IMR-90 (cell line): Measurements from ENCODE around the gene TACR2.

Source experiments
- CEBPB ChIP-seq: IDR thresholded peaks from 2 replicates; pipeline ENCODE4 v1.6.1; 2012; ENCODE audit warnings: low read depth, low read length, improper control_type of control experiment
- CTCF ChIP-seq: conservative IDR thresholded peaks from 2 replicates; pipeline ENCODE4 v1.5.1; 2012; ENCODE audit warnings: mild to moderate bottlenecking, low read depth, low read length, improper control_type of control experiment
- MAFK ChIP-seq: IDR thresholded peaks from 2 replicates; pipeline ENCODE4 v1.6.1; 2012; ENCODE audit warnings: low read depth, low read length, improper control_type of control experiment
- NFE2L2 ChIP-seq: fragments of 150-350 bp; IDR thresholded peaks from 2 replicates; pipeline ENCODE4 v1.6.1; 2016; ENCODE audit warnings: low read depth, mild to moderate bottlenecking, low read length
- POLR2A ChIP-seq: IDR thresholded peaks from 2 replicates; pipeline ENCODE4 v1.6.1; 2012; ENCODE audit warnings: mild to moderate bottlenecking, low read depth, low read length
- RAD21 ChIP-seq: IDR thresholded peaks from 2 replicates; pipeline ENCODE4 v1.6.1; 2012; ENCODE audit warnings: low read length, improper control_type of control experiment
- RCOR1 ChIP-seq: IDR thresholded peaks from 2 replicates; pipeline ENCODE4 v1.6.1; 2012; ENCODE audit warnings: mild to moderate bottlenecking, low read length, improper control_type of control experiment; ENCODE audit not compliant: insufficient replicate concordance
- RFX5 ChIP-seq: IDR thresholded peaks from 2 replicates; pipeline ENCODE4 v1.8.0; 2012; ENCODE audit warnings: low read depth, mild to moderate bottlenecking, low read length, moderate library complexity
- TF ChIP-seq, protein P1 (sequence below): fragments of 150-350 bp; IDR thresholded peaks from 2 replicates; pipeline ENCODE4 v1.6.1; 2017; ENCODE audit warnings: mild to moderate bottlenecking, antibody characterized with exemption, low read length, low read depth
- TF ChIP-seq, protein P2 (sequence below): fragments of 150-350 bp; IDR thresholded peaks from 2 replicates; pipeline ENCODE4 v1.6.1; 2016; ENCODE audit warnings: low read depth, mild to moderate bottlenecking, low read length, moderate library complexity, borderline replicate concordance

GRCh38 chr10:69422676-69423075 is 6.0 kb upstream of the TACR2 start:
- TF ChIP-seq CTCF (no peak), POLR2A (no peak), MAFK (no peak), RAD21 (no peak), RFX5 (no peak), RCOR1 (no peak), NFE2L2 (no peak), CEBPB (no peak)
- TF ChIP-seq, protein P1, sequence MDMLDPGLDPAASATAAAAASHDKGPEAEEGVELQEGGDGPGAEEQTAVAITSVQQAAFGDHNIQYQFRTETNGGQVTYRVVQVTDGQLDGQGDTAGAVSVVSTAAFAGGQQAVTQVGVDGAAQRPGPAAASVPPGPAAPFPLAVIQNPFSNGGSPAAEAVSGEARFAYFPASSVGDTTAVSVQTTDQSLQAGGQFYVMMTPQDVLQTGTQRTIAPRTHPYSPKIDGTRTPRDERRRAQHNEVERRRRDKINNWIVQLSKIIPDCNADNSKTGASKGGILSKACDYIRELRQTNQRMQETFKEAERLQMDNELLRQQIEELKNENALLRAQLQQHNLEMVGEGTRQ, result no peak
- TF ChIP-seq, protein P2, sequence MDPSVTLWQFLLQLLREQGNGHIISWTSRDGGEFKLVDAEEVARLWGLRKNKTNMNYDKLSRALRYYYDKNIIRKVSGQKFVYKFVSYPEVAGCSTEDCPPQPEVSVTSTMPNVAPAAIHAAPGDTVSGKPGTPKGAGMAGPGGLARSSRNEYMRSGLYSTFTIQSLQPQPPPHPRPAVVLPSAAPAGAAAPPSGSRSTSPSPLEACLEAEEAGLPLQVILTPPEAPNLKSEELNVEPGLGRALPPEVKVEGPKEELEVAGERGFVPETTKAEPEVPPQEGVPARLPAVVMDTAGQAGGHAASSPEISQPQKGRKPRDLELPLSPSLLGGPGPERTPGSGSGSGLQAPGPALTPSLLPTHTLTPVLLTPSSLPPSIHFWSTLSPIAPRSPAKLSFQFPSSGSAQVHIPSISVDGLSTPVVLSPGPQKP, result no peak
